AG04449 (cell line): Measurements from ENCODE around the gene C11orf68.

Experiments
- CTCF ChIA-PET: fragments of 350-600 bp; formaldehyde crosslinking; extraction: SDS; loops from one replicate; lab custom pipeline; 2021; ENCODE audit warnings: antibody characterized with exemption; lab: Yijun Ruan, JAX
- POLR2A ChIA-PET: fragments of 400-600, 350-600 bp; formaldehyde crosslinking; extraction: SDS; loops from one replicate; lab custom pipeline; 2020; ENCODE audit warnings: antibody characterized with exemption, inconsistent platforms; lab: Yijun Ruan, JAX
- DNase-seq: peaks from one replicate; pipeline ENCODE4 v3.0.0-alpha.2; 2010; ENCODE audit warnings: low read depth, low spot score
- H3K4me3 ChIP-seq: 2 replicates; pipeline ENCODE4 v1.5.1; 2011; ENCODE audit warnings: low read depth, mild to moderate bottlenecking, control low read depth, low read length
- CTCF ChIP-seq: IDR thresholded peaks from one replicate; pipeline ENCODE4 v1.5.1; 2011; ENCODE audit warnings: mild to moderate bottlenecking, moderate library complexity, low read length, control low read depth, inconsistent platforms; ENCODE audit not compliant: insufficient read depth; ENCODE audit errors: missing control alignments

Gene C11orf68

GRCh38 chr11:65937766-65938165 is 18.9 kb upstream of the C11orf68 start:
- no peak for DNase-seq
- TF ChIP-seq CTCF, result no peak
- CTCF ChIA-PET, result interaction anchor here (1.1 to 3.9 kb wide), 4 partner anchors 15 to 78 kb away, joined by 3 to 16 read pairs (median 4); no protein-coding TSS in a partner anchor
- POLR2A ChIA-PET, result no interaction called here
- H3K4me3 ChIP-seq, result no peak overlapping the region

GRCh38 chr11:65934014-65934413 is 15.2 kb upstream of the C11orf68 start:
- no peak for DNase-seq
- no peak for TF ChIP-seq CTCF
- H3K4me3 ChIP-seq, result no peak overlapping the region
- ChIA-PET CTCF (interaction anchor here (0.7 to 2.3 kb wide), 2 partner anchors 12 to 45 kb away, joined by 3 to 7 read pairs; partner anchors contain the start of gene FIBP), POLR2A (interaction anchor here (0.7 kb wide), 1 partner anchor 23 kb away, joined by 4 read pairs; no protein-coding TSS in a partner anchor)

- CTCF ChIA-PET, result interaction anchor here (0.7 to 2.5 kb wide), 9 partner anchors 10 to 90 kb away, joined by 3 to 17 read pairs (median 3); partner anchors contain the start of gene CCDC85B
- no peak for DNase-seq
- no peak for TF ChIP-seq CTCF
- no peak overlapping the region for H3K4me3 ChIP-seq
- POLR2A ChIA-PET, result no interaction called here
These were observed 13.7 kb upstream of the C11orf68 start for GRCh38 chr11:65932558-65932919.

GRCh38 chr11:65931773-65932557 is 13.1 kb upstream of the C11orf68 start:
- no peak for DNase-seq
- CTCF ChIA-PET, result interaction anchor here (0.7 to 2.5 kb wide), 5 partner anchors 9 to 46 kb away, joined by 3 to 17 read pairs (median 4); partner anchors contain the start of gene CCDC85B
- POLR2A ChIA-PET, result no interaction called here
- TF ChIP-seq CTCF, result no peak
- H3K4me3 ChIP-seq, result no peak overlapping the region

GRCh38 chr11:65928667-65929066 is 9.8 kb upstream of the C11orf68 start:
- CTCF ChIA-PET, result no interaction called here
- DNase-seq, result no peak
- no peak overlapping the region for H3K4me3 ChIP-seq
- POLR2A ChIA-PET, result no interaction called here
- no peak for TF ChIP-seq CTCF

- ChIA-PET CTCF (interaction anchor here (0.9 kb wide), 1 partner anchor 39 kb away, joined by 3 read pairs; no protein-coding TSS in a partner anchor), POLR2A (interaction anchor here (0.9 kb wide), 1 partner anchor 39 kb away, joined by 3 read pairs; the partner anchor contains the start of gene FIBP)
- TF ChIP-seq CTCF, result no peak
- no peak for DNase-seq
- no peak overlapping the region for H3K4me3 ChIP-seq
These were observed 9.1 kb upstream of the C11orf68 start for GRCh38 chr11:65927904-65928397.
